Hepatocyte (in vitro differentiated cells): ENCODE results near the gene PICALM. TPM values are rescaled to one million over a fixed set of nuclear protein-coding genes. Genes with fewer than 3 reads are reported as not detected.

Source experiments
- DNase-seq: peaks from one replicate; pipeline ENCODE4 v3.0.0-alpha.2; 2016; ENCODE audit warnings: low spot score
- H2AFZ ChIP-seq: fragments of 200-600 bp; sonication (generic); 2 replicates; pipeline ENCODE4 v1.6.0; 2016; ENCODE audit warnings: antibody characterized with exemption, mild to moderate bottlenecking
- H3K27ac ChIP-seq: fragments of 200-600 bp; sonication (generic); 2 replicates; pipeline ENCODE4 v1.5.1; 2016; ENCODE audit warnings: mild to moderate bottlenecking
- H3K27me3 ChIP-seq: fragments of 200-600 bp; sonication (generic); 2 replicates; pipeline ENCODE4 v1.6.1; 2016
- H3K36me3 ChIP-seq: fragments of 200-600 bp; sonication (generic); replicated peaks from 2 replicates; pipeline ENCODE4 v1.5.1; 2016; ENCODE audit warnings: low read depth; ENCODE audit not compliant: insufficient read depth
- H3K4me1 ChIP-seq: fragments of 200-600 bp; sonication (generic); 2 replicates; pipeline ENCODE4 v1.5.1; 2016; ENCODE audit warnings: mild to moderate bottlenecking, moderate library complexity; ENCODE audit not compliant: insufficient read depth
- H3K4me2 ChIP-seq: fragments of 200-600 bp; sonication (generic); 2 replicates; pipeline ENCODE4 v1.6.0; 2016
- H3K4me3 ChIP-seq: fragments of 200-600 bp; sonication (generic); 2 replicates; pipeline ENCODE4 v1.5.1; 2016; ENCODE audit warnings: mild to moderate bottlenecking
- H3K79me2 ChIP-seq: fragments of 200-600 bp; sonication (generic); 2 replicates; pipeline ENCODE4 v1.6.0; 2017; ENCODE audit warnings: mild to moderate bottlenecking
- H3K9me2 ChIP-seq: fragments of 200-600 bp; sonication (generic); replicated peaks from 2 replicates; pipeline ENCODE4 v1.6.0; 2017; ENCODE audit warnings: mild to moderate bottlenecking; ENCODE audit not compliant: insufficient read depth
- H3K9me3 ChIP-seq: fragments of 200-600 bp; sonication (generic); 2 replicates; pipeline ENCODE4 v1.5.1; 2016; ENCODE audit warnings: low read depth, mild to moderate bottlenecking
- H4K20me1 ChIP-seq: fragments of 200-600 bp; sonication (generic); 2 replicates; pipeline ENCODE4 v1.6.0; 2016; ENCODE audit warnings: mild to moderate bottlenecking; ENCODE audit not compliant: insufficient read depth, poor library complexity, severe bottlenecking
- EZH2 ChIP-seq: fragments of 200-600 bp; sonication (generic); IDR thresholded peaks from 2 replicates; pipeline ENCODE4 v1.6.1; 2016; ENCODE audit warnings: antibody characterized with exemption, mild to moderate bottlenecking, borderline replicate concordance
- EZH2phosphoT487 ChIP-seq: fragments of 200-600 bp; sonication (generic); IDR thresholded peaks from one replicate; pipeline ENCODE4 v1.6.1; 2018; ENCODE audit warnings: antibody characterized with exemption, mild to moderate bottlenecking, low read depth, moderate library complexity; ENCODE audit not compliant: unreplicated experiment, severe bottlenecking
- WGBS: methylation state at CpG from one replicate; pipeline ENCODE4 v1.1.6; 2016; ENCODE audit warnings: low lambda C conversion rate; ENCODE audit errors: missing lambda C conversion rate; 5-methylcytosine and 5-hydroxymethylcytosine counted together
- polyA plus RNA-seq: library from polyadenylated mRNA; unstranded; fragments of >200 nt; fragmentation: Nextera tagmentation; extraction: Ambion mirVana; gene quantifications from 2 replicates; pipeline ENCODE4 v1.2.1, GENCODE V29; 2016
- total RNA-seq: library from RNA; depleted of rRNA; stranded (reverse); fragments of >200 nt; gene quantifications from 2 replicates; pipeline ENCODE4 v1.2.3, GENCODE V29; 2014
- TF ChIP-seq, protein P1 (sequence below): fragments of 200-600 bp; sonication (generic); IDR thresholded peaks from 2 replicates; pipeline ENCODE4 v1.5.1; 2016; ENCODE audit warnings: antibody characterized with exemption, mild to moderate bottlenecking; ENCODE audit not compliant: poor library complexity

The PICALM gene, protein sequence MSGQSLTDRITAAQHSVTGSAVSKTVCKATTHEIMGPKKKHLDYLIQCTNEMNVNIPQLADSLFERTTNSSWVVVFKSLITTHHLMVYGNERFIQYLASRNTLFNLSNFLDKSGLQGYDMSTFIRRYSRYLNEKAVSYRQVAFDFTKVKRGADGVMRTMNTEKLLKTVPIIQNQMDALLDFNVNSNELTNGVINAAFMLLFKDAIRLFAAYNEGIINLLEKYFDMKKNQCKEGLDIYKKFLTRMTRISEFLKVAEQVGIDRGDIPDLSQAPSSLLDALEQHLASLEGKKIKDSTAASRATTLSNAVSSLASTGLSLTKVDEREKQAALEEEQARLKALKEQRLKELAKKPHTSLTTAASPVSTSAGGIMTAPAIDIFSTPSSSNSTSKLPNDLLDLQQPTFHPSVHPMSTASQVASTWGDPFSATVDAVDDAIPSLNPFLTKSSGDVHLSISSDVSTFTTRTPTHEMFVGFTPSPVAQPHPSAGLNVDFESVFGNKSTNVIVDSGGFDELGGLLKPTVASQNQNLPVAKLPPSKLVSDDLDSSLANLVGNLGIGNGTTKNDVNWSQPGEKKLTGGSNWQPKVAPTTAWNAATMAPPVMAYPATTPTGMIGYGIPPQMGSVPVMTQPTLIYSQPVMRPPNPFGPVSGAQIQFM
- total RNA-seq (197 and 248 TPM in 2 replicates), polyA plus RNA-seq (46.4 and 47.7 TPM in 2 replicates)

DNA sequence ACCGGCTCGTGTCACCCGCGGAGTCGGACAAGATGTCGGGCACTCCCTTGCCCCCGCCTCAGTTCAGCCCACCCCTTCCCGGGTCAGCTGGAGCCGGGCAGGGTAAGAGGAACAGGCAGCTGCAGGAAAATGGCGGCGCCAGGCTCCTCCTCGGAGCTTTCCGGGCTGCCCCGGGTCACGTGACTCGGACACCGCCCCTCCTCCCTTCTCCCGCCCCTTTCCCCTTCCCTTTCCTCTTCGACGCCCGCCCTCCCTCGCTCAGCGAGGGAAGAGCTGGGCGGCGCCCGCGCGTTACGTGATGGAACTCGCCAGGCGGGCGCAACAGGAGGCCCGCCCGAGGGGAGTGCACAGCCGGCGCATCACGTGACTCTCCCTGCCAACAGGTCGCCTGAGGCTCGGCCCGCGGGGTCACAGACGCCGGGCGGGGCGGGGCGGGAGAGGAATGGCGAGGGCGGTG is at the start of gene PICALM:
Gene PICALM, minus strand, starts transcription at position 134 of the 457 bp plus-strand sequence. CDS start 304 bp downstream, outside the sequence.
- no peaks in the 10 kb centered on the region for H3K9me3 ChIP-seq
- WGBS = 2% methylated on average over 24 of the region's 48 CpGs
- TF ChIP-seq, protein P1, sequence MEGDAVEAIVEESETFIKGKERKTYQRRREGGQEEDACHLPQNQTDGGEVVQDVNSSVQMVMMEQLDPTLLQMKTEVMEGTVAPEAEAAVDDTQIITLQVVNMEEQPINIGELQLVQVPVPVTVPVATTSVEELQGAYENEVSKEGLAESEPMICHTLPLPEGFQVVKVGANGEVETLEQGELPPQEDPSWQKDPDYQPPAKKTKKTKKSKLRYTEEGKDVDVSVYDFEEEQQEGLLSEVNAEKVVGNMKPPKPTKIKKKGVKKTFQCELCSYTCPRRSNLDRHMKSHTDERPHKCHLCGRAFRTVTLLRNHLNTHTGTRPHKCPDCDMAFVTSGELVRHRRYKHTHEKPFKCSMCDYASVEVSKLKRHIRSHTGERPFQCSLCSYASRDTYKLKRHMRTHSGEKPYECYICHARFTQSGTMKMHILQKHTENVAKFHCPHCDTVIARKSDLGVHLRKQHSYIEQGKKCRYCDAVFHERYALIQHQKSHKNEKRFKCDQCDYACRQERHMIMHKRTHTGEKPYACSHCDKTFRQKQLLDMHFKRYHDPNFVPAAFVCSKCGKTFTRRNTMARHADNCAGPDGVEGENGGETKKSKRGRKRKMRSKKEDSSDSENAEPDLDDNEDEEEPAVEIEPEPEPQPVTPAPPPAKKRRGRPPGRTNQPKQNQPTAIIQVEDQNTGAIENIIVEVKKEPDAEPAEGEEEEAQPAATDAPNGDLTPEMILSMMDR = no peak
- no peak for TF ChIP-seq EZH2
- TF ChIP-seq EZH2phosphoT487 = no peak

DNA sequence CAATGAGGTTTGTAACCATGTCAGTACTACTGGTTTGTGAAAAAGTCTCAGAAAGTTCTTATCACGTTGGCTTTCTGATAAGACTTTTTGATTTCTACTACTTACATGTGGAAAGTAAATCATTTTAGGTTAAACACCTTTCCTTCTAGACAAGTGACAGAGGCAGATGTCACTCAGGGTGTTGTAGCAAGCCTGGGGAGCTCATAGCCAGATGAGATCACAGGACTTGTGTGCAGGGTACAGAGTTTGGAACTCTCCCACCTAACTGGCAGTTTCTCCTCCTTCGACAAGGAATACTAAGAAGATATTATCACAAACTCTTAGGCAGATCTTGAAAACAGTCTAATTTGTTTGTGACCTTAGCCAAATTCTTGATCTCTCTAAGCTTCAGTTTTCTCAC is 49.4 kb upstream of the PICALM start:
- no peak overlapping the region for H3K27ac ChIP-seq
- WGBS = 69% methylated on average over 2 of the region's 2 CpGs
- H3K9me2 ChIP-seq = no peaks in the 10 kb centered on the region
- TF ChIP-seq EZH2 = no peak
- TF ChIP-seq, protein P1 = no peak
- no peak for TF ChIP-seq EZH2phosphoT487
- DNase-seq = no peak
- H3K79me2 ChIP-seq = no peaks in the 10 kb centered on the region
- no peak overlapping the region for H3K4me2 ChIP-seq
- H2AFZ ChIP-seq = no peak overlapping the region
- no peaks in the 10 kb centered on the region for H3K36me3 ChIP-seq
- no peaks in the 10 kb centered on the region for H3K4me1 ChIP-seq
- no peaks in the 10 kb centered on the region for H4K20me1 ChIP-seq
- H3K27me3 ChIP-seq = no peaks in the 10 kb centered on the region
- no peaks in the 10 kb centered on the region for H3K9me3 ChIP-seq
- no peak overlapping the region for H3K4me3 ChIP-seq

More for the DNA sequence above, at the start of gene PICALM:
- peaks cover 48% of the 10 kb centered on the region for H3K79me2 ChIP-seq
- H3K4me3 ChIP-seq = peak within 1 kb of the TSS; percentile 30
- H3K36me3 ChIP-seq = no peaks in the 10 kb centered on the region
- no peaks in the 10 kb centered on the region for H3K27me3 ChIP-seq
- peak within 1 kb of the TSS; percentile 99 for H3K27ac ChIP-seq
- H4K20me1 ChIP-seq = peaks cover 39% of the 10 kb centered on the region
- peaks cover 21% of the 10 kb centered on the region for H3K4me1 ChIP-seq
- no peaks in the 10 kb centered on the region for H3K9me2 ChIP-seq
- peak within 1 kb of the TSS; percentile 75 for H3K4me2 ChIP-seq
- peak; percentile 100 for DNase-seq
- peak within 1 kb of the TSS; percentile 58 for H2AFZ ChIP-seq

DNA sequence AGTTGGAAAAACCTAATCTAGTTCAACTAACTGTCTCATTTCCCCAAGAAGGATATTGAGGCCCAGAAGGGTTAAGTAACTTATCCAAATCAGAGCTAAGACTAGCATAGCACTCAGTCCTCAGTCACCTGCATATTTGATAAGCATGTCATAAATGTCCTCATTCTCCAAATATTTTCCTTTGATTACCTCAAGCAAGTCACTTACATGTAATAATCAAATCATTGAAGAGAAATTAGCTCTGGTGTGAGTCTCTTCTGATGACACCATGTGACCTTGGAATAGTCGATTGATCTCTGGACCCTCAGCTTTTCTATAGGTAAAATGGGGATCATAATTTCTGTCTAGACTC is 48.8 kb upstream of the PICALM start:
- H3K27ac ChIP-seq = no peak overlapping the region
- H3K36me3 ChIP-seq = no peaks in the 10 kb centered on the region
- H3K4me2 ChIP-seq = no peak overlapping the region
- no peak for DNase-seq
- no peaks in the 10 kb centered on the region for H3K9me2 ChIP-seq
- H3K4me1 ChIP-seq = no peaks in the 10 kb centered on the region
- no peak overlapping the region for H3K4me3 ChIP-seq
- H2AFZ ChIP-seq = no peak overlapping the region
- no peaks in the 10 kb centered on the region for H3K27me3 ChIP-seq
- TF ChIP-seq EZH2phosphoT487 (no peak), EZH2 (no peak)
- TF ChIP-seq, protein P1 = no peak
- H3K9me3 ChIP-seq = no peaks in the 10 kb centered on the region
- 92% methylated on average over 1 of the region's 1 CpG for WGBS
- no peaks in the 10 kb centered on the region for H4K20me1 ChIP-seq
- H3K79me2 ChIP-seq = no peaks in the 10 kb centered on the region
